Activated T-cell treated with anti-CD3 and anti-CD28 coated beads, Interleukin-2, amount 50 U/mL, for 72 hours (primary cell): ENCODE results near the gene PRR7. TPM values are rescaled to one million over a fixed set of nuclear protein-coding genes. Genes with fewer than 3 reads are reported as not detected.

ENCODE experiments used
- ATAC-seq, 2 donors: fragments of 150-1000 bp; cut with Tn5 transposase; replicated peaks in 1 of 2; 2 replicates each; pipeline ENCODE4 v1.10.0; 2021; ENCODE audit warnings: moderate library complexity in 2 of 2, mild to moderate bottlenecking in 1 of 2
- DNase-seq, 2 donors: peaks; one replicate each; pipeline ENCODE4 v3.0.0; 2021 to 2022; ENCODE audit warnings: mixed read lengths in 1 of 2
- H3K27ac Mint-ChIP-seq: one replicate; pipeline ENCODE4 v1.8.0; 2022; ENCODE audit warnings: mild to moderate bottlenecking, moderate library complexity, mixed read lengths
- H3K27me3 Mint-ChIP-seq: one replicate; pipeline ENCODE4 v1.8.0; 2022; ENCODE audit warnings: low read depth, mixed read lengths
- H3K36me3 Mint-ChIP-seq, 2 donors: one replicate each; pipeline ENCODE4 v1.8.0; 2022; ENCODE audit warnings: mixed read lengths in 2 of 2, mild to moderate bottlenecking in 1 of 2; ENCODE audit not compliant: insufficient read depth in 2 of 2
- H3K4me1 Mint-ChIP-seq: one replicate; pipeline ENCODE4 v1.8.0; 2022; ENCODE audit warnings: low read depth, mixed read lengths
- H3K4me3 Mint-ChIP-seq, 2 donors: one replicate each; pipeline ENCODE4 v1.8.0; 2022; ENCODE audit warnings: mild to moderate bottlenecking in 2 of 2, mixed read lengths in 2 of 2, moderate library complexity in 2 of 2
- H3K9me3 Mint-ChIP-seq, 2 donors: one replicate each; pipeline ENCODE4 v1.8.0; 2022; ENCODE audit warnings: mixed read lengths in 2 of 2
- total RNA-seq, 2 donors: library from RNA; stranded (reverse); gene quantifications; one replicate each; pipeline ENCODE4 v1.2.3, GENCODE V29; 2022

The PRR7 gene
- total RNA-seq, 2 donors from 2014 or later: 12.1 to 16.0 TPM

DNA sequence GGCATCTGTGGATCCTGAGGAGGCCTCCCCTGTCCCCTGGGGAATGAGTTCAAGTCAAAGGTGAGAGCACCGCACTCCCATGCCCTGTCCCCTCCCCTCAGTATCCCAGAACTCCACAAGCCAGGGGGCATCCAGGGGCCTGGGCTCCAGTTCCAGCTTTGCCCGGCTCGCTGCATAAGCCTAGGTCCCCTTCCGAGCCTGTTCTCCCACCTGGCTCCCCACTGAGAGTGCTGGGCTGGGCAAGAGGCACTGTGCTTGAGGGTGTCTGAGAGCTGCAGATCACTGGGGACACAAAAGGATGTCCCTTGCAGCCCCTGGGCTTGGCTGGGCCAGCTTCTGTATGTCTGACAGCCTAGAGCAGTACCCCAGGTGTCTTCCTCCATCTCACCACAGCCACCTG, 58.5 kb downstream of the PRR7 start:
- Mint-ChIP-seq H3K4me3 (no peak overlapping the region), H3K36me3 (no peaks in the 10 kb centered on the region), H3K4me1 (peaks cover 9% of the 10 kb centered on the region), H3K9me3 (no peaks in the 10 kb centered on the region), H3K27me3 (no peaks in the 10 kb centered on the region), H3K27ac (no peak overlapping the region)
- no peak for DNase-seq
- no peak for ATAC-seq

Other genes starting within 250 kb of the PRR7 start
- 10 to 100 TPM; 26.3 to 29.4 TPM for gene RAB24, start 143.1 kb upstream of the PRR7 start, total RNA-seq
- gene PRELID1, start 143.0 kb upstream of the PRR7 start, total RNA-seq: 100 to 1,000 TPM; 118 to 128 TPM
- gene MXD3, start 134.9 kb upstream of the PRR7 start, total RNA-seq: 10 to 100 TPM; 44.2 to 61.1 TPM
- gene LMAN2, start 95.1 kb upstream of the PRR7 start, total RNA-seq: 100 to 1,000 TPM; 115 to 124 TPM
- gene RGS14, start 88.9 kb upstream of the PRR7 start, total RNA-seq: 10 to 100 TPM; 41.3 to 50.8 TPM
- under 1 TPM; 0.19 to 0.21 TPM for gene SLC34A1, start 62.4 kb upstream of the PRR7 start, total RNA-seq
- not detected for gene PFN3, start 46.2 kb upstream of the PRR7 start, total RNA-seq
- 1 to 10 TPM; 6.5 to 6.7 TPM for gene F12, start 37.2 kb upstream of the PRR7 start, total RNA-seq
- gene GRK6, start 20.1 kb upstream of the PRR7 start, total RNA-seq: 100 to 1,000 TPM; 133 to 135 TPM
- gene DBN1, start 26.8 kb downstream of the PRR7 start, total RNA-seq: 10 to 100 TPM; 69.5 to 98.8 TPM
- gene PDLIM7, start 50.8 kb downstream of the PRR7 start, total RNA-seq: 10 to 100 TPM; 87.5 to 93.9 TPM
- 1 to 10 TPM; 4.0 to 5.7 TPM for gene DOK3, start 63.0 kb downstream of the PRR7 start, total RNA-seq
- gene DDX41, start 70.1 kb downstream of the PRR7 start, total RNA-seq: 100 to 1,000 TPM in 1 of 2 donors, 10 to 100 TPM in 1; 89.2 to 117 TPM
- gene FAM193B, start 107.7 kb downstream of the PRR7 start, total RNA-seq: 100 to 1,000 TPM in 1 of 2 donors, 10 to 100 TPM in 1; 79.6 to 105 TPM
- gene TMED9, start 145.4 kb downstream of the PRR7 start, total RNA-seq: 100 to 1,000 TPM in 1 of 2 donors, 10 to 100 TPM in 1; 96.2 to 107 TPM
- 10 to 100 TPM; 14.6 to 16.8 TPM for gene B4GALT7, start 153.3 kb downstream of the PRR7 start, total RNA-seq